ENCODE data around the gene PIK3AP1.

GRCh38 chr10:96622013-96622787 lies 98.1 kb downstream of the PIK3AP1 start:
- TF ChIP-seq POLR2A (IDR thresholded peaks at IDR 0.05; ENCODE audit: control extremely low read depth in 1 of 2, low read depth in 2 of 2, low read length in 2 of 2) (no peak), RXRA (IDR thresholded peaks at IDR 0.05; ENCODE audit: insufficient read depth, low read depth, low read length) (no peak), PHF8 (conservative IDR thresholded peaks at IDR 0.05; ENCODE audit: low read depth, low read length) (no peak), BRCA1 (IDR thresholded peaks at IDR 0.05; ENCODE audit: low read depth, low read length) (no peak), CEBPB (IDR thresholded peaks at IDR 0.05; ENCODE audit: low read depth, low read length) (no peak), MAFK (IDR thresholded peaks at IDR 0.05; ENCODE audit: low read depth, low read length) (no peak), CBX5 (IDR thresholded peaks at IDR 0.05; ENCODE audit: low read depth, low read length) (no peak), TAF1 (IDR thresholded peaks at IDR 0.05; ENCODE audit: low read depth, low read length) (no peak), POLR2AphosphoS5 (IDR thresholded peaks at IDR 0.05; ENCODE audit: low read depth, low read length) (no peak), ZNF274 (IDR thresholded peaks at IDR 0.05; ENCODE audit: borderline replicate concordance, extremely low read depth, low read length) (no peak), HDAC6 (IDR thresholded peaks at IDR 0.05; ENCODE audit: low read depth, low read length) (no peak)

All from H1 (cell line).